Activated CD8-positive, alpha-beta memory T cell treated with anti-CD3 and anti-CD28 coated beads, Interleukin-2, amount 50 U/mL, for 1 hour (primary cell): Measurements from ENCODE around the gene HCLS1.
"Not testable (repeated sequence)": the region's sequence is repeated elsewhere in the genome, so short reads cannot be mapped to it uniquely, and the experiment has no call there.

Source experiments
- DNase-seq: peaks from one replicate; pipeline ENCODE4 v3.0.0-alpha.2; 2020; ENCODE audit errors: extremely low read depth

Gene HCLS1

GRCh38 chr3:121658716-121659435 is 1.8 kb downstream of the HCLS1 start:
- no peak for DNase-seq

GRCh38 chr3:121654493-121655385 is 6.0 kb downstream of the HCLS1 start:
- no peak for DNase-seq

- DNase-seq, result no peak
Measured at GRCh38 chr3:121651684-121652083, 9.0 kb downstream of the HCLS1 start.

- DNase-seq, result no peak
Measured at GRCh38 chr3:121649645-121650044, 11.1 kb downstream of the HCLS1 start.

GRCh38 chr3:121648219-121648958 is 12.3 kb downstream of the HCLS1 start:
- DNase-seq, result no peak

GRCh38 chr3:121645054-121645453 is 15.6 kb downstream of the HCLS1 start:
- DNase-seq, result no peak

GRCh38 chr3:121642601-121643314 is 17.9 kb downstream of the HCLS1 start:
- DNase-seq, result no peak

- DNase-seq, result no peak
Measured at GRCh38 chr3:121641127-121641526, 19.6 kb downstream of the HCLS1 start.

- no peak for DNase-seq
Measured at GRCh38 chr3:121637922-121638321, 22.8 kb downstream of the HCLS1 start.

- DNase-seq, result no peak
Measured at GRCh38 chr3:121630355-121630754, 30.3 kb downstream of the HCLS1 start.

- DNase-seq, result no peak
Measured at GRCh38 chr3:121629601-121630000, 31.1 kb downstream of the HCLS1 start.

- no peak for DNase-seq
Measured at GRCh38 chr3:121627622-121628021, 33.1 kb downstream of the HCLS1 start.

GRCh38 chr3:121627211-121627610 is 33.5 kb downstream of the HCLS1 start:
- no peak for DNase-seq

GRCh38 chr3:121626495-121626894 is 34.2 kb downstream of the HCLS1 start:
- DNase-seq, result no peak

- DNase-seq, result no peak
Measured at GRCh38 chr3:121624147-121624899, 36.4 kb downstream of the HCLS1 start.

GRCh38 chr3:121621491-121621890 is 39.2 kb downstream of the HCLS1 start:
- no peak for DNase-seq

GRCh38 chr3:121619691-121620090 is 41.0 kb downstream of the HCLS1 start:
- DNase-seq, result no peak

- DNase-seq, result no peak
Measured at GRCh38 chr3:121606106-121606505, 54.6 kb downstream of the HCLS1 start.

- DNase-seq, result no peak
Measured at GRCh38 chr3:121604759-121605158, 55.9 kb downstream of the HCLS1 start.

GRCh38 chr3:121601212-121601812 is 59.4 kb downstream of the HCLS1 start:
- DNase-seq, result no peak

- DNase-seq, result not testable (repeated sequence)
Measured at GRCh38 chr3:121599900-121600299, 60.8 kb downstream of the HCLS1 start.
